WTC11 (cell line): ENCODE measurements around the gene YAF2. TPM values are rescaled to one million over a fixed set of nuclear protein-coding genes. Genes with fewer than 3 reads are reported as not detected.

Experiments
- ATAC-seq: fragments of 200-7000 bp; cut with Tn5 transposase; 2 replicates; pipeline ENCODE4 v1.10.0; 2021; ENCODE audit warnings: mild to moderate bottlenecking, moderate library complexity
- CTCF ChIA-PET: fragments of 300-600 bp; sonication (Branson Sonifier 250); formaldehyde crosslinking; loops from one replicate; lab custom pipeline; 2021; ENCODE audit warnings: antibody characterized with exemption; lab: Charles Lee
- POLR2A ChIA-PET: fragments of 350-600 bp; sonication (Branson Sonifier 250); formaldehyde crosslinking; loops from one replicate; lab custom pipeline; 2021; ENCODE audit warnings: antibody characterized with exemption; lab: Charles Lee
- DNase-seq: peaks from one replicate; pipeline ENCODE4 v3.0.0; 2021; ENCODE audit warnings: low spot score
- H3K27ac Mint-ChIP-seq: 2 replicates; pipeline ENCODE4 v1.8.0; 2021; ENCODE audit warnings: mixed read lengths
- H3K27me3 Mint-ChIP-seq: 2 replicates; pipeline ENCODE4 v1.8.0; 2021; ENCODE audit warnings: low read depth, mild to moderate bottlenecking, moderate library complexity, mixed read lengths
- H3K36me3 Mint-ChIP-seq: 2 replicates; pipeline ENCODE4 v1.8.0; 2021; ENCODE audit warnings: mixed read lengths
- H3K4me1 Mint-ChIP-seq: 2 replicates; pipeline ENCODE4 v1.8.0; 2022; ENCODE audit warnings: mixed read lengths
- H3K4me3 Mint-ChIP-seq: 2 replicates; pipeline ENCODE4 v1.8.0; 2021; ENCODE audit warnings: mild to moderate bottlenecking, moderate library complexity, mixed read lengths
- H3K9me3 Mint-ChIP-seq: 2 replicates; pipeline ENCODE4 v1.8.0; 2021; ENCODE audit warnings: mixed read lengths
- CREB1 ChIP-seq: sonication (generic); formaldehyde crosslinking; IDR thresholded peaks from 2 replicates; pipeline ENCODE4 v1.8.0; 2023; ENCODE audit warnings: mild to moderate bottlenecking, missing genetic modification reagents
- ESRRA ChIP-seq: sonication (generic); formaldehyde crosslinking; IDR thresholded peaks from 2 replicates; pipeline ENCODE4 v1.8.1; 2022; ENCODE audit warnings: mild to moderate bottlenecking, missing genetic modification reagents, borderline replicate concordance
- FOXJ3 ChIP-seq: sonication (generic); formaldehyde crosslinking; IDR thresholded peaks from 2 replicates; pipeline ENCODE4 v1.9.0; 2021; ENCODE audit warnings: missing genetic modification reagents, mild to moderate bottlenecking, borderline replicate concordance
- FOXK1 ChIP-seq: sonication (generic); formaldehyde crosslinking; IDR thresholded peaks from 2 replicates; pipeline ENCODE4 v1.8.0; 2022; ENCODE audit warnings: mild to moderate bottlenecking, moderate library complexity, missing genetic modification reagents
- FOXP1 ChIP-seq: sonication (generic); formaldehyde crosslinking; IDR thresholded peaks from 2 replicates; pipeline ENCODE4 v1.8.0; 2022; ENCODE audit warnings: missing genetic modification reagents, mild to moderate bottlenecking, moderate library complexity, borderline replicate concordance
- HMGA2 ChIP-seq: fragments of 250-450 bp; sonication (Bioruptor Pico); IDR thresholded peaks from 2 replicates; pipeline ENCODE4 v1.4.0; 2021; ENCODE audit warnings: mild to moderate bottlenecking, moderate library complexity
- NFE2L1 ChIP-seq: sonication (generic); formaldehyde crosslinking; IDR thresholded peaks from 2 replicates; pipeline ENCODE4 v1.8.1; 2023; ENCODE audit warnings: missing genetic modification reagents
- NFYB ChIP-seq: sonication (generic); formaldehyde crosslinking; conservative IDR thresholded peaks from 2 replicates; pipeline ENCODE4 v1.8.0; 2022; ENCODE audit warnings: low read depth, missing genetic modification reagents
- SP1 ChIP-seq: sonication (generic); formaldehyde crosslinking; conservative IDR thresholded peaks from 2 replicates; pipeline ENCODE4 v1.8.1; 2022; ENCODE audit warnings: missing genetic modification reagents
- TEAD4 ChIP-seq: sonication (generic); formaldehyde crosslinking; IDR thresholded peaks from 2 replicates; pipeline ENCODE4 v1.8.0; 2022; ENCODE audit warnings: mild to moderate bottlenecking, missing genetic modification reagents
- ZNF219 ChIP-seq: sonication (generic); formaldehyde crosslinking; IDR thresholded peaks from 2 replicates; pipeline ENCODE4 v1.8.0; 2023; ENCODE audit warnings: missing genetic modification reagents, mild to moderate bottlenecking, borderline replicate concordance
- ZNF396 ChIP-seq: fragments of 250-450 bp; sonication (Bioruptor Pico); IDR thresholded peaks from 2 replicates; pipeline ENCODE4 v1.8.0; 2021; ENCODE audit warnings: mild to moderate bottlenecking, moderate library complexity, borderline replicate concordance
- ZNF671 ChIP-seq: fragments of 250-450 bp; sonication (Bioruptor Pico); IDR thresholded peaks from 2 replicates; pipeline ENCODE4 v1.8.0; 2021; ENCODE audit warnings: mild to moderate bottlenecking
- total RNA-seq: library from RNA; stranded (reverse); gene quantifications from 3 replicates; pipeline ENCODE4 v1.2.3, GENCODE V29; 2021
- TF ChIP-seq, protein P1 (sequence below): sonication (generic); formaldehyde crosslinking; IDR thresholded peaks from 2 replicates; pipeline ENCODE4 v1.8.0; 2023; ENCODE audit warnings: missing genetic modification reagents
- TF ChIP-seq, protein P2 (sequence below): fragments of 250-450 bp; sonication (Bioruptor Pico); IDR thresholded peaks from 2 replicates; pipeline ENCODE4 v1.9.0; 2021; ENCODE audit warnings: mild to moderate bottlenecking
- TF ChIP-seq, protein P3 (sequence below): fragments of 250-450 bp; sonication (Bioruptor Pico); IDR thresholded peaks from 2 replicates; pipeline ENCODE4 v1.8.0; 2021; ENCODE audit warnings: mild to moderate bottlenecking
- TF ChIP-seq, protein P4 (sequence below): sonication (generic); formaldehyde crosslinking; IDR thresholded peaks from 2 replicates; pipeline ENCODE4 v1.8.0; 2022; ENCODE audit warnings: mild to moderate bottlenecking, missing genetic modification reagents
- TF ChIP-seq, protein P5 (sequence below): sonication (generic); formaldehyde crosslinking; IDR thresholded peaks from 2 replicates; pipeline ENCODE4 v1.8.0; 2022; ENCODE audit warnings: mild to moderate bottlenecking, missing genetic modification reagents
- TF ChIP-seq, protein P6 (sequence below): sonication (generic); formaldehyde crosslinking; IDR thresholded peaks from 2 replicates; pipeline ENCODE4 v1.8.1; 2023; ENCODE audit warnings: mild to moderate bottlenecking, missing genetic modification reagents, moderate library complexity
- TF ChIP-seq, protein P7 (sequence below): fragments of 250-450 bp; sonication (Bioruptor Pico); IDR thresholded peaks from 2 replicates; pipeline ENCODE4 v1.9.0; 2021; ENCODE audit warnings: moderate library complexity, mild to moderate bottlenecking, inconsistent platforms, borderline replicate concordance
- TF ChIP-seq, protein P8 (sequence below): sonication (generic); formaldehyde crosslinking; IDR thresholded peaks from 2 replicates; pipeline ENCODE4 v1.8.0; 2022; ENCODE audit warnings: mild to moderate bottlenecking, missing genetic modification reagents
- TF ChIP-seq, protein P9 (sequence below): sonication (generic); formaldehyde crosslinking; IDR thresholded peaks from 2 replicates; pipeline ENCODE4 v1.8.1; 2023; ENCODE audit warnings: mild to moderate bottlenecking, missing genetic modification reagents, borderline replicate concordance
- TF ChIP-seq, protein P10 (sequence below): sonication (generic); formaldehyde crosslinking; IDR thresholded peaks from 2 replicates; pipeline ENCODE4 v1.8.1; 2022; ENCODE audit warnings: low read depth, missing genetic modification reagents, borderline replicate concordance

YAF2 gene
- total RNA-seq, 1 experiment from 2014 or later: 3.3 TPM

DNA sequence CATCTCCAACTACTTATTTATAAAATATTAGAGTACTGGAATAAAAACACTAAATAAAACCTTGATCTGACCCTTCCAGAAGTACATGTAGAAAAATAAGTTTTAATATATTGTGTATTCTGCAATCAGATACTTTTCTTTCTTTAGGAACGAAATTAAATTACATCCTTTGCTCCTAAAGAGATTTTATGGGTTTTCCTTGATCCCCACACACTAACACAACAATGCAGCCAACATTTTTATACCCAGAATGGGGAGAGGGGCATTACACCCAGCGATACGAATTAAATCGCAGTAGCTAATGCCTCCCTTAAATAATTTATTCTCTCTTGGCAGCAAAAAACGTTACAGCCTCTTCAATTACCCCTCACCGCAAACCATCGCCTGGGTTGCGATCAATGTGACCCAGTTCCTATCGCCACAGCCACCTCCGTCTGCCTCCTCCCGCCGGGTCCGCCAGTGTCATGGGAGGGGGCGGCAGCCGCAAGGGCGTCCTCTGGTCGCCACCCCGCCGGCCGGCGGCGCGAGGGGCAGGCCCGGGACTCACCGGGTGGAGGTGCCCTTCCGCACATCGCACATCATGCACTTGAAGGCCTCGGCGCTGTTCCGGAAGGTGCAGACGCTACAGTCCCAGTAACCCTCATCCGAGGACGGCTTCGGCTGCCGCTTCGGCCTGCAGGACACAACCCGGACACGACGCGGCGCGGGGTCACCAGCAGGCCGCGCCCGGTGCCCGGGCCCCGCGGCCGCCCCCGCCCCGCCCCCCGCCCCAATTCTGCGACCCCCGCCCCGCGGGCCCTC lies 796 bp downstream of the YAF2 start (continued):
- peak; percentile 46; the same call in 1 of the 2 replicates for TF ChIP-seq FOXP1
- no peak for TF ChIP-seq ZNF219
- TF ChIP-seq, protein P1, sequence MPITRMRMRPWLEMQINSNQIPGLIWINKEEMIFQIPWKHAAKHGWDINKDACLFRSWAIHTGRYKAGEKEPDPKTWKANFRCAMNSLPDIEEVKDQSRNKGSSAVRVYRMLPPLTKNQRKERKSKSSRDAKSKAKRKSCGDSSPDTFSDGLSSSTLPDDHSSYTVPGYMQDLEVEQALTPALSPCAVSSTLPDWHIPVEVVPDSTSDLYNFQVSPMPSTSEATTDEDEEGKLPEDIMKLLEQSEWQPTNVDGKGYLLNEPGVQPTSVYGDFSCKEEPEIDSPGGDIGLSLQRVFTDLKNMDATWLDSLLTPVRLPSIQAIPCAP (CRISPR knock-in tag): no peak
- TF ChIP-seq TEAD4: no peak
- TF ChIP-seq, protein P2, sequence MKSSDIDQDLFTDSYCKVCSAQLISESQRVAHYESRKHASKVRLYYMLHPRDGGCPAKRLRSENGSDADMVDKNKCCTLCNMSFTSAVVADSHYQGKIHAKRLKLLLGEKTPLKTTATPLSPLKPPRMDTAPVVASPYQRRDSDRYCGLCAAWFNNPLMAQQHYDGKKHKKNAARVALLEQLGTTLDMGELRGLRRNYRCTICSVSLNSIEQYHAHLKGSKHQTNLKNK (CRISPR knock-in tag): no peak
- TF ChIP-seq, protein P3, sequence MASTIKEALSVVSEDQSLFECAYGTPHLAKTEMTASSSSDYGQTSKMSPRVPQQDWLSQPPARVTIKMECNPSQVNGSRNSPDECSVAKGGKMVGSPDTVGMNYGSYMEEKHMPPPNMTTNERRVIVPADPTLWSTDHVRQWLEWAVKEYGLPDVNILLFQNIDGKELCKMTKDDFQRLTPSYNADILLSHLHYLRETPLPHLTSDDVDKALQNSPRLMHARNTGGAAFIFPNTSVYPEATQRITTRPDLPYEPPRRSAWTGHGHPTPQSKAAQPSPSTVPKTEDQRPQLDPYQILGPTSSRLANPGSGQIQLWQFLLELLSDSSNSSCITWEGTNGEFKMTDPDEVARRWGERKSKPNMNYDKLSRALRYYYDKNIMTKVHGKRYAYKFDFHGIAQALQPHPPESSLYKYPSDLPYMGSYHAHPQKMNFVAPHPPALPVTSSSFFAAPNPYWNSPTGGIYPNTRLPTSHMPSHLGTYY (CRISPR knock-in tag): no peak
- TF ChIP-seq ESRRA (CRISPR knock-in tag): no peak
- TF ChIP-seq NFYB (CRISPR knock-in tag): no peak
- TF ChIP-seq, protein P4, sequence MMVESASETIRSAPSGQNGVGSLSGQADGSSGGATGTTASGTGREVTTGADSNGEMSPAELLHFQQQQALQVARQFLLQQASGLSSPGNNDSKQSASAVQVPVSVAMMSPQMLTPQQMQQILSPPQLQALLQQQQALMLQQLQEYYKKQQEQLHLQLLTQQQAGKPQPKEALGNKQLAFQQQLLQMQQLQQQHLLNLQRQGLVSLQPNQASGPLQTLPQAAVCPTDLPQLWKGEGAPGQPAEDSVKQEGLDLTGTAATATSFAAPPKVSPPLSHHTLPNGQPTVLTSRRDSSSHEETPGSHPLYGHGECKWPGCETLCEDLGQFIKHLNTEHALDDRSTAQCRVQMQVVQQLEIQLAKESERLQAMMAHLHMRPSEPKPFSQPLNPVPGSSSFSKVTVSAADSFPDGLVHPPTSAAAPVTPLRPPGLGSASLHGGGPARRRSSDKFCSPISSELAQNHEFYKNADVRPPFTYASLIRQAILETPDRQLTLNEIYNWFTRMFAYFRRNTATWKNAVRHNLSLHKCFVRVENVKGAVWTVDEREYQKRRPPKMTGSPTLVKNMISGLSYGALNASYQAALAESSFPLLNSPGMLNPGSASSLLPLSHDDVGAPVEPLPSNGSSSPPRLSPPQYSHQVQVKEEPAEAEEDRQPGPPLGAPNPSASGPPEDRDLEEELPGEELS (CRISPR knock-in tag): no peak
- TF ChIP-seq, protein P5, sequence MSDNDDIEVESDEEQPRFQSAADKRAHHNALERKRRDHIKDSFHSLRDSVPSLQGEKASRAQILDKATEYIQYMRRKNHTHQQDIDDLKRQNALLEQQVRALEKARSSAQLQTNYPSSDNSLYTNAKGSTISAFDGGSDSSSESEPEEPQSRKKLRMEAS (CRISPR knock-in tag): peak; percentile 67; the same call in 1 of the 2 replicates
- no peak for TF ChIP-seq FOXJ3 (CRISPR knock-in tag)

DNA sequence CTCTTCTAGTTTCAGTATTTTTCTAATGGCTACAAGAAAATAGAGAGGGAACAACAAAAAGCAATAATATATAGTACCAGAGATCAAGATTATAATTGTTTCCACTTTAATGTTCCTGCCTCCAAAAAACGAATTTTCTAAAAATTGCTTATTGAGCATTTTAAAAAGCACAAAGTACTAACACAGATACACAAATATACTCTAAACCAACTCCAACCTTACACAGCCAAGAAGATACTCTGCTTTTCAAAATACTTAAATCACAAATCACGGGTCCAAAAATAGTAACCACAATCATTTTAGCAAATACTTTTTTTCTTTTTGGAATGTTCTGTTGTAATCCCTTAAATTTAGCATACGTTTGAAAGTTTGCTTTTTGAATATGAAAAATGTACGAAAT lies 2.0 kb downstream of the YAF2 start:
- ChIA-PET CTCF (interaction anchor here (0.8 kb wide), 1 partner anchor 136 kb away, joined by 3 read pairs; no protein-coding TSS in a partner anchor), POLR2A (no interaction called here)
- Mint-ChIP-seq H3K9me3 (no peaks in the 10 kb centered on the region), H3K27ac (no peak overlapping the region), H3K27me3 (peaks cover 80% of the 10 kb centered on the region), H3K36me3 (no peaks in the 10 kb centered on the region), H3K4me3 (no peak overlapping the region; the same call in 1 of the 2 replicates), H3K4me1 (peaks cover 15% of the 10 kb centered on the region)
- ATAC-seq (no peak), DNase-seq (no peak)
- TF ChIP-seq NFE2L1 (CRISPR knock-in tag): no peak
- no peak for TF ChIP-seq ZNF671 (CRISPR knock-in tag)
- TF ChIP-seq SP1 (CRISPR knock-in tag): no peak
- TF ChIP-seq, protein P6, sequence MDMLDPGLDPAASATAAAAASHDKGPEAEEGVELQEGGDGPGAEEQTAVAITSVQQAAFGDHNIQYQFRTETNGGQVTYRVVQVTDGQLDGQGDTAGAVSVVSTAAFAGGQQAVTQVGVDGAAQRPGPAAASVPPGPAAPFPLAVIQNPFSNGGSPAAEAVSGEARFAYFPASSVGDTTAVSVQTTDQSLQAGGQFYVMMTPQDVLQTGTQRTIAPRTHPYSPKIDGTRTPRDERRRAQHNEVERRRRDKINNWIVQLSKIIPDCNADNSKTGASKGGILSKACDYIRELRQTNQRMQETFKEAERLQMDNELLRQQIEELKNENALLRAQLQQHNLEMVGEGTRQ: no peak
- TF ChIP-seq, protein P7, sequence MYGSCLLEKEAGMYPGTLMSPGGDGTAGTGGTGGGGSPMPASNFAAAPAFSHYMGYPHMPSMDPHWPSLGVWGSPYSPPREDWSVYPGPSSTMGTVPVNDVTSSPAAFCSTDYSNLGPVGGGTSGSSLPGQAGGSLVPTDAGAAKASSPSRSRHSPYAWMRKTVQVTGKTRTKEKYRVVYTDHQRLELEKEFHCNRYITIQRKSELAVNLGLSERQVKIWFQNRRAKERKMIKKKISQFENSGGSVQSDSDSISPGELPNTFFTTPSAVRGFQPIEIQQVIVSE (CRISPR knock-in tag): no peak
- no peak for TF ChIP-seq HMGA2 (CRISPR knock-in tag)
- TF ChIP-seq CREB1 (CRISPR knock-in tag): no peak
- TF ChIP-seq, protein P8, sequence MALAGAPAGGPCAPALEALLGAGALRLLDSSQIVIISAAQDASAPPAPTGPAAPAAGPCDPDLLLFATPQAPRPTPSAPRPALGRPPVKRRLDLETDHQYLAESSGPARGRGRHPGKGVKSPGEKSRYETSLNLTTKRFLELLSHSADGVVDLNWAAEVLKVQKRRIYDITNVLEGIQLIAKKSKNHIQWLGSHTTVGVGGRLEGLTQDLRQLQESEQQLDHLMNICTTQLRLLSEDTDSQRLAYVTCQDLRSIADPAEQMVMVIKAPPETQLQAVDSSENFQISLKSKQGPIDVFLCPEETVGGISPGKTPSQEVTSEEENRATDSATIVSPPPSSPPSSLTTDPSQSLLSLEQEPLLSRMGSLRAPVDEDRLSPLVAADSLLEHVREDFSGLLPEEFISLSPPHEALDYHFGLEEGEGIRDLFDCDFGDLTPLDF (CRISPR knock-in tag): no peak
- no peak for TF ChIP-seq ZNF396 (CRISPR knock-in tag)
- TF ChIP-seq, protein P9, sequence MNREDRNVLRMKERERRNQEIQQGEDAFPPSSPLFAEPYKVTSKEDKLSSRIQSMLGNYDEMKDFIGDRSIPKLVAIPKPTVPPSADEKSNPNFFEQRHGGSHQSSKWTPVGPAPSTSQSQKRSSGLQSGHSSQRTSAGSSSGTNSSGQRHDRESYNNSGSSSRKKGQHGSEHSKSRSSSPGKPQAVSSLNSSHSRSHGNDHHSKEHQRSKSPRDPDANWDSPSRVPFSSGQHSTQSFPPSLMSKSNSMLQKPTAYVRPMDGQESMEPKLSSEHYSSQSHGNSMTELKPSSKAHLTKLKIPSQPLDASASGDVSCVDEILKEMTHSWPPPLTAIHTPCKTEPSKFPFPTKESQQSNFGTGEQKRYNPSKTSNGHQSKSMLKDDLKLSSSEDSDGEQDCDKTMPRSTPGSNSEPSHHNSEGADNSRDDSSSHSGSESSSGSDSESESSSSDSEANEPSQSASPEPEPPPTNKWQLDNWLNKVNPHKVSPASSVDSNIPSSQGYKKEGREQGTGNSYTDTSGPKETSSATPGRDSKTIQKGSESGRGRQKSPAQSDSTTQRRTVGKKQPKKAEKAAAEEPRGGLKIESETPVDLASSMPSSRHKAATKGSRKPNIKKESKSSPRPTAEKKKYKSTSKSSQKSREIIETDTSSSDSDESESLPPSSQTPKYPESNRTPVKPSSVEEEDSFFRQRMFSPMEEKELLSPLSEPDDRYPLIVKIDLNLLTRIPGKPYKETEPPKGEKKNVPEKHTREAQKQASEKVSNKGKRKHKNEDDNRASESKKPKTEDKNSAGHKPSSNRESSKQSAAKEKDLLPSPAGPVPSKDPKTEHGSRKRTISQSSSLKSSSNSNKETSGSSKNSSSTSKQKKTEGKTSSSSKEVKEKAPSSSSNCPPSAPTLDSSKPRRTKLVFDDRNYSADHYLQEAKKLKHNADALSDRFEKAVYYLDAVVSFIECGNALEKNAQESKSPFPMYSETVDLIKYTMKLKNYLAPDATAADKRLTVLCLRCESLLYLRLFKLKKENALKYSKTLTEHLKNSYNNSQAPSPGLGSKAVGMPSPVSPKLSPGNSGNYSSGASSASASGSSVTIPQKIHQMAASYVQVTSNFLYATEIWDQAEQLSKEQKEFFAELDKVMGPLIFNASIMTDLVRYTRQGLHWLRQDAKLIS (CRISPR knock-in tag): no peak
- TF ChIP-seq FOXK1 (CRISPR knock-in tag): no peak
- TF ChIP-seq, protein P10, sequence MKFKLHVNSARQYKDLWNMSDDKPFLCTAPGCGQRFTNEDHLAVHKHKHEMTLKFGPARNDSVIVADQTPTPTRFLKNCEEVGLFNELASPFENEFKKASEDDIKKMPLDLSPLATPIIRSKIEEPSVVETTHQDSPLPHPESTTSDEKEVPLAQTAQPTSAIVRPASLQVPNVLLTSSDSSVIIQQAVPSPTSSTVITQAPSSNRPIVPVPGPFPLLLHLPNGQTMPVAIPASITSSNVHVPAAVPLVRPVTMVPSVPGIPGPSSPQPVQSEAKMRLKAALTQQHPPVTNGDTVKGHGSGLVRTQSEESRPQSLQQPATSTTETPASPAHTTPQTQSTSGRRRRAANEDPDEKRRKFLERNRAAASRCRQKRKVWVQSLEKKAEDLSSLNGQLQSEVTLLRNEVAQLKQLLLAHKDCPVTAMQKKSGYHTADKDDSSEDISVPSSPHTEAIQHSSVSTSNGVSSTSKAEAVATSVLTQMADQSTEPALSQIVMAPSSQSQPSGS (CRISPR knock-in tag): no peak
